ENCODE data around the gene FALEC. TPM values are rescaled to one million over a fixed set of nuclear protein-coding genes. Genes with fewer than 3 reads are reported as not detected.

Gene FALEC
- total RNA-seq, 1 donor from 2014 or later: 1.2 TPM

- no peak for TF ChIP-seq CTCF (IDR thresholded peaks at IDR 0.05; ENCODE audit: unreplicated experiment)
- H3K27ac Mint-ChIP-seq (ENCODE audit: unreplicated experiment): no peak overlapping the region
- H3K9me3 Mint-ChIP-seq (ENCODE audit: unreplicated experiment): no peaks in the 10 kb centered on the region
- H3K4me1 Mint-ChIP-seq (ENCODE audit: unreplicated experiment): peaks cover 21% of the 10 kb centered on the region
- H3K36me3 Mint-ChIP-seq (ENCODE audit: low read depth, unreplicated experiment): peaks cover 19% of the 10 kb centered on the region
- H3K4me3 Mint-ChIP-seq (ENCODE audit: unreplicated experiment): no peak overlapping the region
- DNase-seq (ENCODE audit: low spot score): no peak
- peaks cover 6% of the 10 kb centered on the region for H3K27me3 Mint-ChIP-seq (ENCODE audit: unreplicated experiment)
Observed at GRCh38 chr1:150474869-150475268, 40.7 kb upstream of the FALEC start.

GRCh38 chr1:150476754-150477153 is 38.8 kb upstream of the FALEC start:
- H3K27ac Mint-ChIP-seq (ENCODE audit: unreplicated experiment): no peak overlapping the region
- peaks cover 22% of the 10 kb centered on the region for H3K4me1 Mint-ChIP-seq (ENCODE audit: unreplicated experiment)
- no peak overlapping the region for H3K4me3 Mint-ChIP-seq (ENCODE audit: unreplicated experiment)
- H3K9me3 Mint-ChIP-seq (ENCODE audit: unreplicated experiment): no peaks in the 10 kb centered on the region
- H3K27me3 Mint-ChIP-seq (ENCODE audit: unreplicated experiment): peaks cover 6% of the 10 kb centered on the region
- no peak for DNase-seq (ENCODE audit: low spot score)
- peaks cover 2% of the 10 kb centered on the region for H3K36me3 Mint-ChIP-seq (ENCODE audit: low read depth, unreplicated experiment)
- no peak for TF ChIP-seq CTCF (IDR thresholded peaks at IDR 0.05; ENCODE audit: unreplicated experiment)

- H3K4me3 Mint-ChIP-seq (ENCODE audit: unreplicated experiment): no peak overlapping the region
- DNase-seq (ENCODE audit: low spot score): no peak
- H3K36me3 Mint-ChIP-seq (ENCODE audit: low read depth, unreplicated experiment): no peaks in the 10 kb centered on the region
- H3K27me3 Mint-ChIP-seq (ENCODE audit: unreplicated experiment): peaks cover 5% of the 10 kb centered on the region
- peaks cover 22% of the 10 kb centered on the region for H3K4me1 Mint-ChIP-seq (ENCODE audit: unreplicated experiment)
- TF ChIP-seq CTCF (IDR thresholded peaks at IDR 0.05; ENCODE audit: unreplicated experiment): no peak
- H3K9me3 Mint-ChIP-seq (ENCODE audit: unreplicated experiment): no peaks in the 10 kb centered on the region
- no peak overlapping the region for H3K27ac Mint-ChIP-seq (ENCODE audit: unreplicated experiment)
Observed at GRCh38 chr1:150477320-150477719, 38.2 kb upstream of the FALEC start.

- H3K27ac Mint-ChIP-seq (ENCODE audit: unreplicated experiment): no peak overlapping the region
- DNase-seq (ENCODE audit: low spot score): no peak
- H3K27me3 Mint-ChIP-seq (ENCODE audit: unreplicated experiment): peaks cover 5% of the 10 kb centered on the region
- no peak for TF ChIP-seq CTCF (IDR thresholded peaks at IDR 0.05; ENCODE audit: unreplicated experiment)
- H3K4me1 Mint-ChIP-seq (ENCODE audit: unreplicated experiment): peaks cover 22% of the 10 kb centered on the region
- no peaks in the 10 kb centered on the region for H3K9me3 Mint-ChIP-seq (ENCODE audit: unreplicated experiment)
- no peak overlapping the region for H3K4me3 Mint-ChIP-seq (ENCODE audit: unreplicated experiment)
- H3K36me3 Mint-ChIP-seq (ENCODE audit: low read depth, unreplicated experiment): no peaks in the 10 kb centered on the region
Observed at GRCh38 chr1:150477733-150478132, 37.8 kb upstream of the FALEC start.

- TF ChIP-seq CTCF (IDR thresholded peaks at IDR 0.05; ENCODE audit: unreplicated experiment): no peak
- H3K4me3 Mint-ChIP-seq (ENCODE audit: unreplicated experiment): no peak overlapping the region
- peaks cover 5% of the 10 kb centered on the region for H3K27me3 Mint-ChIP-seq (ENCODE audit: unreplicated experiment)
- no peak overlapping the region for H3K27ac Mint-ChIP-seq (ENCODE audit: unreplicated experiment)
- no peaks in the 10 kb centered on the region for H3K36me3 Mint-ChIP-seq (ENCODE audit: low read depth, unreplicated experiment)
- H3K4me1 Mint-ChIP-seq (ENCODE audit: unreplicated experiment): peaks cover 15% of the 10 kb centered on the region
- no peaks in the 10 kb centered on the region for H3K9me3 Mint-ChIP-seq (ENCODE audit: unreplicated experiment)
- no peak for DNase-seq (ENCODE audit: low spot score)
Observed at GRCh38 chr1:150479370-150479769, 36.2 kb upstream of the FALEC start.
